Mesenchymal stem cell (in vitro differentiated cells and primary cell): ENCODE measurements around the gene SKAP2.

ENCODE experiments used
- DNase-seq: peaks from one replicate; pipeline ENCODE4 v3.0.0-alpha.2; 2013
- H2AFZ ChIP-seq: one replicate; pipeline ENCODE4 v1.6.1; 2013; ENCODE audit warnings: low read depth, mild to moderate bottlenecking, control low read depth, inconsistent platforms, low read length, moderate library complexity
- H2AK5ac ChIP-seq: 2 replicates; pipeline ENCODE4 v1.6.1; 2013; ENCODE audit warnings: low read length, moderate library complexity, mild to moderate bottlenecking, inconsistent platforms; ENCODE audit not compliant: severe bottlenecking
- H2BK120ac ChIP-seq: one replicate; pipeline ENCODE4 v1.6.1; 2013; ENCODE audit warnings: low read depth, mild to moderate bottlenecking, inconsistent platforms, low read length, moderate library complexity
- H2BK12ac ChIP-seq, 2 experiments: one replicate each; pipeline ENCODE4 v1.6.1; 2013; ENCODE audit warnings: inconsistent platforms in 2 of 2, low read length in 2 of 2, mild to moderate bottlenecking in 2 of 2, moderate library complexity in 2 of 2, control low read depth in 1 of 2
- H2BK15ac ChIP-seq: one replicate; pipeline ENCODE4 v1.6.1; 2013; ENCODE audit warnings: mild to moderate bottlenecking, low read depth, inconsistent platforms; ENCODE audit not compliant: poor library complexity, severe bottlenecking
- H2BK5ac ChIP-seq: 2 replicates; pipeline ENCODE4 v1.6.1; 2013; ENCODE audit warnings: low read depth, mild to moderate bottlenecking, low read length, control low read depth, inconsistent platforms; ENCODE audit not compliant: poor library complexity, severe bottlenecking
- H3K14ac ChIP-seq, 2 experiments: one replicate each; pipeline ENCODE4 v1.6.1; 2013; ENCODE audit warnings: inconsistent platforms in 2 of 2, low read length in 2 of 2, control low read depth in 1 of 2, mild to moderate bottlenecking in 1 of 2, moderate library complexity in 1 of 2
- H3K18ac ChIP-seq, 2 experiments: one replicate each; pipeline ENCODE4 v1.6.1; 2013; ENCODE audit warnings: inconsistent platforms in 2 of 2, low read length in 2 of 2, control low read depth in 1 of 2, low read depth in 1 of 2, mild to moderate bottlenecking in 1 of 2
- H3K23ac ChIP-seq, 2 experiments: one replicate each; pipeline ENCODE4 v1.6.1; 2013; ENCODE audit warnings: inconsistent platforms in 2 of 2, low read length in 2 of 2, mild to moderate bottlenecking in 2 of 2, moderate library complexity in 2 of 2, control low read depth in 1 of 2
- H3K27ac ChIP-seq: 2 replicates; pipeline ENCODE4 v1.5.1; 2013; ENCODE audit warnings: mild to moderate bottlenecking, moderate library complexity, low read length, control low read depth, inconsistent platforms; ENCODE audit not compliant: poor library complexity, severe bottlenecking
- H3K27me3 ChIP-seq, 2 experiments: 2 replicates each; pipeline versions ENCODE4 v1.6.1 to v1.7.0; 2013; ENCODE audit warnings: low read length in 2 of 2, mild to moderate bottlenecking in 2 of 2, moderate library complexity in 2 of 2, control low read depth in 1 of 2, inconsistent platforms in 1 of 2; ENCODE audit not compliant: control insufficient read depth in 1 of 2, insufficient read depth in 1 of 2
- H3K36me3 ChIP-seq, 2 experiments: 2 replicates each; pipeline versions ENCODE4 v1.6.1 to v1.7.0; 2013; ENCODE audit warnings: low read length in 2 of 2, control low read depth in 1 of 2, inconsistent platforms in 1 of 2, low read depth in 1 of 2, mild to moderate bottlenecking in 1 of 2; ENCODE audit not compliant: insufficient read depth in 2 of 2, control insufficient read depth in 1 of 2
- H3K4ac ChIP-seq, 2 experiments: one replicate each; pipeline ENCODE4 v1.6.1; 2013; ENCODE audit warnings: inconsistent platforms in 2 of 2, low read length in 2 of 2, mild to moderate bottlenecking in 2 of 2, moderate library complexity in 2 of 2, control low read depth in 1 of 2, low read depth in 1 of 2
- H3K4me1 ChIP-seq: 2 replicates; pipeline ENCODE4 v1.6.1; 2013; ENCODE audit warnings: low read depth, low read length, control low read depth; ENCODE audit not compliant: control insufficient read depth, insufficient read depth
- H3K4me2 ChIP-seq: 2 replicates; pipeline ENCODE4 v1.6.1; 2013; ENCODE audit warnings: low read length, mild to moderate bottlenecking, inconsistent platforms; ENCODE audit not compliant: poor library complexity, severe bottlenecking
- H3K4me3 ChIP-seq, 2 experiments: 2 replicates each; pipeline versions ENCODE4 v1.5.1 to v1.7.0; 2013; ENCODE audit warnings: low read length in 2 of 2, mild to moderate bottlenecking in 2 of 2, control low read depth in 1 of 2, low read depth in 1 of 2; ENCODE audit not compliant: insufficient read depth in 1 of 2
- H3K79me1 ChIP-seq: replicated peaks from 2 replicates; pipeline ENCODE4 v1.6.1; 2013; ENCODE audit warnings: mild to moderate bottlenecking, control low read depth, low read length, inconsistent platforms; ENCODE audit not compliant: poor library complexity, severe bottlenecking
- H3K9ac ChIP-seq: 2 replicates; pipeline ENCODE4 v1.7.0; 2013; ENCODE audit warnings: mild to moderate bottlenecking, low read length, moderate library complexity
- H3K9me3 ChIP-seq: 2 replicates; pipeline ENCODE4 v1.7.0; 2013; ENCODE audit warnings: mild to moderate bottlenecking, low read length; ENCODE audit not compliant: control insufficient read depth
- H4K8ac ChIP-seq: one replicate; pipeline ENCODE4 v1.6.1; 2013; ENCODE audit warnings: inconsistent platforms, mild to moderate bottlenecking, low read length, moderate library complexity
- H4K91ac ChIP-seq: one replicate; pipeline ENCODE4 v1.6.1; 2013; ENCODE audit warnings: mild to moderate bottlenecking, low read length, inconsistent platforms
- whole genome bisulfite sequencing: methylation state at CpG from one replicate; pipeline ENCODE4 v1.1.7; 2013; ENCODE audit warnings: mixed read lengths; 5-methylcytosine and 5-hydroxymethylcytosine counted together

Gene SKAP2

GRCh38 chr7:26865094-26865388 lies 651 bp upstream of the SKAP2 start:
- Histone ChIP-seq H3K4ac (peak overlapping the region in 1 of 2 experiments; percentile 53), H2BK120ac (peak overlapping the region; percentile 27), H3K4me1 (no peaks in the 10 kb centered on the region), H3K36me3 (no peaks in the 10 kb centered on the region), H3K79me1 (no peaks in the 10 kb centered on the region), H3K9ac (peak overlapping the region; percentile 94), H4K8ac (peak overlapping the region; percentile 72), H3K18ac (peak overlapping the region in 1 of 2 experiments; percentile 92), H2BK15ac (no peak overlapping the region), H2AFZ (peak overlapping the region; percentile 73), H3K14ac (no peak overlapping the region), H2BK12ac (no peak overlapping the region), H2AK5ac (no peak overlapping the region), H3K9me3 (no peaks in the 10 kb centered on the region), H4K91ac (no peak overlapping the region), H3K4me3 (peak overlapping the region in 1 of 2 experiments; percentile 95), H3K27me3 (no peaks in the 10 kb centered on the region), H2BK5ac (no peak overlapping the region), H3K23ac (no peak overlapping the region), H3K4me2 (peak overlapping the region; percentile 53), H3K27ac (peak overlapping the region; percentile 98)
- no peak for DNase-seq
- WGBS = under 1% methylated on average over 9 of the region's 11 CpGs

- Histone ChIP-seq H3K9me3 (no peaks in the 10 kb centered on the region), H4K8ac (peak overlapping the region; percentile 38), H2BK12ac (peak overlapping the region in 1 of 2 experiments; percentile 33), H2AFZ (peak overlapping the region; percentile 74), H3K4ac (peak overlapping the region in 1 of 2 experiments; percentile 64), H2AK5ac (no peak overlapping the region), H2BK15ac (peak overlapping the region; percentile 91), H3K4me3 (peak overlapping the region; percentile 74 to 95), H3K4me1 (peaks cover 2% of the 10 kb centered on the region), H2BK120ac (peak overlapping the region; percentile 12), H3K36me3 (no peaks in the 10 kb centered on the region), H3K79me1 (peaks cover 3% of the 10 kb centered on the region), H3K23ac (peak overlapping the region in 1 of 2 experiments; percentile 48), H3K27ac (peak overlapping the region; percentile 19), H3K9ac (peak overlapping the region; percentile 94), H3K14ac (peak overlapping the region in 1 of 2 experiments; percentile 12), H4K91ac (peak overlapping the region; percentile 44), H3K4me2 (peak overlapping the region; percentile 67), H3K18ac (peak overlapping the region; percentile 14 to 82), H3K27me3 (no peaks in the 10 kb centered on the region), H2BK5ac (no peak overlapping the region)
- DNase-seq = peak; percentile 52
- WGBS = 2% methylated on average over 6 of the region's 17 CpGs
Measured at GRCh38 chr7:26863518-26864308, 677 bp downstream of the SKAP2 start.

- no peaks in the 10 kb centered on the region for H3K36me3 ChIP-seq
- no peaks in the 10 kb centered on the region for H3K27me3 ChIP-seq
- no peak overlapping the region for H2BK120ac ChIP-seq
- H3K27ac ChIP-seq = no peak overlapping the region
- no peak overlapping the region for H3K23ac ChIP-seq
- H2BK12ac ChIP-seq = no peak overlapping the region
- no peak for DNase-seq
- H3K14ac ChIP-seq = no peak overlapping the region
- H3K79me1 ChIP-seq = peaks cover 3% of the 10 kb centered on the region
- H4K8ac ChIP-seq = no peak overlapping the region
- 94% methylated on average over 1 of the region's 2 CpGs for WGBS
- H3K4me3 ChIP-seq = peak overlapping the region in 1 of 2 experiments; percentile 95
- H4K91ac ChIP-seq = no peak overlapping the region
- H3K4me1 ChIP-seq = peaks cover 5% of the 10 kb centered on the region
- H3K18ac ChIP-seq = no peak overlapping the region
- peak overlapping the region; percentile 94 for H3K9ac ChIP-seq
- H3K4me2 ChIP-seq = no peak overlapping the region
- H2AFZ ChIP-seq = no peak overlapping the region
- no peak overlapping the region for H2BK5ac ChIP-seq
- H3K4ac ChIP-seq = no peak overlapping the region
- H2AK5ac ChIP-seq = no peak overlapping the region
- no peaks in the 10 kb centered on the region for H3K9me3 ChIP-seq
- H2BK15ac ChIP-seq = no peak overlapping the region
Measured at GRCh38 chr7:26862834-26863233, 1.6 kb downstream of the SKAP2 start.

GRCh38 chr7:26861050-26861449 lies 3.3 kb downstream of the SKAP2 start:
- Histone ChIP-seq H3K23ac (no peak overlapping the region), H3K9me3 (no peaks in the 10 kb centered on the region), H3K4me2 (no peak overlapping the region), H2BK120ac (no peak overlapping the region), H3K27ac (no peak overlapping the region), H2BK12ac (no peak overlapping the region), H3K14ac (no peak overlapping the region), H4K8ac (no peak overlapping the region), H2BK5ac (no peak overlapping the region), H2BK15ac (no peak overlapping the region), H2AFZ (no peak overlapping the region), H3K4ac (no peak overlapping the region), H3K36me3 (no peaks in the 10 kb centered on the region), H3K79me1 (peaks cover 3% of the 10 kb centered on the region), H3K9ac (no peak overlapping the region), H2AK5ac (no peak overlapping the region), H4K91ac (no peak overlapping the region), H3K4me1 (peaks cover 5% of the 10 kb centered on the region), H3K27me3 (no peaks in the 10 kb centered on the region), H3K4me3 (no peak overlapping the region), H3K18ac (no peak overlapping the region)
- no peak for DNase-seq
- 83% methylated on average over 1 of the region's 1 CpG for WGBS
